HG02884 (cell line): ENCODE results near the gene HNRNPA2B1.
"Not testable (repeated sequence)": the region's sequence is repeated elsewhere in the genome, so short reads cannot be mapped to it uniquely, and the experiment has no call there.

Experiments
- ATAC-seq: cut with Tn5 transposase; IDR thresholded peaks from one replicate; pipeline ENCODE4 v1.9.1; 2021; ENCODE audit warnings: mild to moderate bottlenecking, moderate library complexity; ENCODE audit not compliant: unreplicated experiment

Gene HNRNPA2B1

DNA sequence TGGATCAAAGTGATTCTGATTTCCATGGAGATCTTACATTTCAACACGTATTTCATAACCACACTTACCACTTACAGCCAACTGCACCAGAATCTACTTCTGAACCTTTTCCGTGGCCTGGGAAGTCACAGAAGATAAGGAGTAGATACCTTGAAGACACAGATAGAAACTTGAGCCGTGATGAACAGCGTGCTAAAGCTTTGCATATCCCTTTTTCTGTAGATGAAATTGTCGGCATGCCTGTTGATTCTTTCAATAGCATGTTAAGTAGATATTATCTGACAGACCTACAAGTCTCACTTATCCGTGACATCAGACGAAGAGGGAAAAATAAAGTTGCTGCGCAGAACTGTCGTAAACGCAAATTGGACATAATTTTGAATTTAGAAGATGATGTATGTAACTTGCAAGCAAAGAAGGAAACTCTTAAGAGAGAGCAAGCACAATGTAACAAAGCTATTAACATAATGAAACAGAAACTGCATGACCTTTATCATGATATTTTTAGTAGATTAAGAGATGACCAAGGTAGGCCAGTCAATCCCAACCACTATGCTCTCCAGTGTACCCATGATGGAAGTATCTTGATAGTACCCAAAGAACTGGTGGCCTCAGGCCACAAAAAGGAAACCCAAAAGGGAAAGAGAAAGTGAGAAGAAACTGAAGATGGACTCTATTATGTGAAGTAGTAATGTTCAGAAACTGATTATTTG is 15.3 kb downstream of the HNRNPA2B1 start:
- no peak for ATAC-seq

DNA sequence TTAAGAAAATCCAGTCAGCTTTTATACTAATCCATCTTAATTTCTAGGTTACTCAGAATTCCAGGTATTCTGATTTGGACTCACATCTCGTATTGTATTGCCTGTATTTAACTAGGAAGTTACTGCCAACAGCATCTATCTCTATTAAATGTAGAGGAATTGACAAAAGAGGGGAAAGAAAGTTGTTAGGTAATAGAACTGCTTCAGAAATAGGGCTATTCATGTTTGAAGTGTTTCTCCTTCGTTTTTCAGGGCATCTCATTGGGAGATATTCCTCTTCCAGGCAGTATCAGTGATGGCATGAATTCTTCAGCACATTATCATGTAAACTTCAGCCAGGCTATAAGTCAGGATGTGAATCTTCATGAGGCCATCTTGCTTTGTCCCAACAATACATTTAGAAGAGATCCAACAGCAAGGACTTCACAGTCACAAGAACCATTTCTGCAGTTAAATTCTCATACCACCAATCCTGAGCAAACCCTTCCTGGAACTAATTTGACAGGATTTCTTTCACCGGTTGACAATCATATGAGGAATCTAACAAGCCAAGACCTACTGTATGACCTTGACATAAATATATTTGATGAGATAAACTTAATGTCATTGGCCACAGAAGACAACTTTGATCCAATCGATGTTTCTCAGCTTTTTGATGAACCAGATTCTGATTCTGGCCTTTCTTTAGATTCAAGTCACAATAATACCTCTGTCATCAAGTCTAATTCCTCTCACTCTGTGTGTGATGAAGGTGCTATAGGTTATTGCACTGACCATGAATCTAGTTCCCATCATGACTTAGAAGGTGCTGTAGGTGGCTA is 16.1 kb downstream of the HNRNPA2B1 start:
- ATAC-seq, result not testable (repeated sequence)

DNA sequence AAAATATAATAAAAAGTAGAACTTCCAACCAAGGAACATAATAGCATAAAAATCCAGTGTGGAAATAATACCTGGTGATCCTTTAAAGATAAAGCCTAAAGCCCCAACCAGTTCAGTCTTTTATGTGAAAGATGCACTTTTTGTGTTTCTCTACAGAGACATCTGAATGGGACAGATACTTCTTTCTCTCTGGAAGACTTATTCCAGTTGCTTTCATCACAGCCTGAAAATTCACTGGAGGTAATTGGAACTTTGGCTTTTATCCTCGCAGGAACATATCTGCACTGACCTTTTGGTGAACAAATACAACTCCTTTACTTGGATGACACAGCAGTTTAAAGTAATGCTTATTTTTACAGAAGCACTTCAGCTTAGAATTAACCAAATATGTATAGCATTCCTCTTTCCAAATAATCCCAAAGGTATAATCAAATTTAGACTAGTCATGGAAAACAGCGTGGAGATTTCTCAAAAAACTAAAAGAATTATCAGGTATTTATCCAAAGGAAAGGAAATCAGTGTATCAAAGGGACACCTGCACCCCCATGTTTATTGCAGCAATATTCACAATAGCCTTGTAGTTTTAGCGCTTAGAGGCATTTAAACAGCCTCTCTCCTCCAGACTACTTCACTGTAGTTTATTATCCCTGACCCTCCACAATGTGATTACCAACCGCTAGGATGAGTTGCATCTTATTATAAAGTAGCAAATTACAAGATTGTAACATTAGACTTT is 16.8 kb downstream of the HNRNPA2B1 start:
- no peak for ATAC-seq

DNA sequence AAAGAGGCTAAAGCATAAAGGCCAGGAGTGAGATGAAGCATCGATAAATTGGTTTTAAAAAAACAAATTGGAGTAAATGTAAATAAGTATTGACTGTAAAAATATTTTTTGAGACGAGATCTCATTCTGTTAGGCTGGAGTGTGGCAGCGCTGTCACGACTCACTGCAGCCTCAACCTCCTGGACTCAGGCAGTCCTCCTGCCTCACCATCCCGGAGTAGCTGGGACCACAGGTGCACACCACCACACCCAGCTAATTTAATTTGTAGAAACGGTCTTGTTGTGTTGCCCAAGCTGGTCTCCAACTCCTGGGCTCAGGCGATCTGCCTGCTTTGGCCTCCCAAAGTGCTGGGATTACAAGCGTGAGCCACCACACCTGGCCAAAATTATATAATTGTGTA is 17.8 kb downstream of the HNRNPA2B1 start:
- no peak for ATAC-seq

DNA sequence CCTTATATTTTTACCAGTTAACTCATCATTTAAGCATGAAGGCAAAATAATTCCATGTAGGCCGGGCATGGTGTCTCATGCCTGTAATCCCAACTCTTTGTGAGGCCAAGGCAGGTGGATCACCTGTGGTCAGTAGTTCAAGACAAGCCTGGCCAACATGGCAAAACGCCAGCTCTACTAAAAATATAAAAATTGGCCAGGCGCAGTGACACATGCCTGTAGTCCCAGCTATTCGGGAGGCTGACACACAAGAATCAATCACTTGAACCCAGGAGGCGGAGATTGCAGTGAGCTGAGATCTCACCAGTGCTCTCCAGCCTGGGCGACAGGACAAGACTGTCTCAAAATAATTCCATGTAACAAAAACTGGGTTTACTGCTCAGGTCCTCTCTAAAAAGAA is 18.3 kb downstream of the HNRNPA2B1 start:
- ATAC-seq, result no peak

DNA sequence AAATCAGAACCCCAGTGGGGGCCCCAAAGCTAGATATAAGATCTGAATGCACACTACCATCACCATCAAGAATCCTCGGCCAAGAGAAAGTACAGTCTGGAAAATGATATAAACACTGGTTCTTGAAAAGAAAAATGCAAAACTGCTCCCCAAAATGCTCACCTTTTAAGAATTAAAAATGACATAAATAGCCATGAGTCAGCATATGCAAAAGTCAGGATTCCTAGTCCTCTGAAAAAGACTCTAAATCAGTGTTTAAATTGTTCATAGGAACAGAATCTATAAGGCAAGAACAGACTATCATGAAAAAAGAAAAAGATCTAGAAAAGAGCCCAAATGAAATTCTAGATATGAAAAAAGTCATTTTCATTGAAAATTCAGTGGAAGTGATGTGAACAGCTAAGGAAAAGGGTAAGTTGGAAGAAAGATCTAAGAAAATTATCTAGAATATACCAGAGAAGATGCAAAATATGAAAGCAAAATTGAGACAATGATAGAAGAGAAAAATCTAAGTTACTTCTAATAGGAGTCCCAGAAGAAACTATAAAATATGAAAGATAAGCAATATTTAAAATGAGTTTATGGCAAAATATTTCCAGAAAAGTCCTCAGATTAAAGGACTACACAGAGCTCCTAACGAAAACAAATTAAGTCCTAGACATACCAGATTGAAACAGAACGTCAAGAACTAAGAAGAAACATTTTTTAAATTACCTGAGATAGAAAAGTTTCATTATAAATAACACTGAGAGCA is 18.9 kb downstream of the HNRNPA2B1 start:
- no peak for ATAC-seq

DNA sequence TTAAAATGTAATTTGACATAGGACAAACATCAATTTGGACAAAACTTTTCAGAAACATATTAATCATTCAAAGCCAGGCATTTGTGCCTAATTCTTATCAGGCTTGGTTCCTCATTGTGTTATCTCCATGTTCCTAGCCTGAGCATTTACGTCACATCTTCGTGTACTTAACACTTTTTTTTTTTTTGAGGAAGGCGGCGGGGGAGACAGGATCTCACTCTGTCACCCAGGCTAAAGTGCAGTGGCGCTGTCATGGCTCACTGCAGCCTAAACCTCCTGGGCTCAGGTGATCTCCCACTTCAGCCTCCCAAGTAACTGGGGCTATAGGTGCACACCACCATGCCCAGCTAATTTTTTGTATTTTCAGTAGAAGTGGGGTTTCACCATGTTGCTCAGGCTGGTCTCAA is 19.8 kb downstream of the HNRNPA2B1 start:
- no peak for ATAC-seq

DNA sequence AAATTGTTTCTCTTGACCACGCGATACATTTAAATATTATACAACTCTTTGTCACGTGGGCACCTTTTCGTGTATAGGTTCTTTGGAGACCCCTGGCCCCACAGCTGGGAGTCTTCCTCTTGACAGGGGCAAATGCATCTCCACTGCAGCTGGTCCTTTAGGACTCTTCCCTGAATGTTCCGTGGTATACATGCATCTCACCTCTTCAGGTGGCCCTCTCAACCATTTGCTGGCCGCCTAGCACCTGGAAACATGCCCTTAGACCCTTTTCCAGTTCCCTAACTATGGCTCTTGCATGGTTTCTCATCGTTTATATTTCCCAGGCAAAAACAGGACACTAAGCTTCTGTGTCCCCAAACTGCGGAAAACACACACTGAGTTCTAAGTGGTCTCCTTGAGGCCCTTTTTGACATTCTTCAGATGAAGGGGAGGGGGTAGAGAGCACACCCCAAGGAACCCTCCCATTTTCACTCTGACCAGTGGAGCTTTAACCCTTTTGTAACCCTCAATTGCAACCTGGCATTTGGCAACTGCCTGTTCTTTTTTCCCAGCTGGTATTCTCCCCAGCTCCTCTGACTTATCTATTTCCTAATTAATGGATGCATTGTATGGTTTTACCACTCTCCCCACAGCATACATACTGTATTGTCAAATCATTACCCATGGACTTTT is 20.6 kb downstream of the HNRNPA2B1 start:
- ATAC-seq, result no peak

DNA sequence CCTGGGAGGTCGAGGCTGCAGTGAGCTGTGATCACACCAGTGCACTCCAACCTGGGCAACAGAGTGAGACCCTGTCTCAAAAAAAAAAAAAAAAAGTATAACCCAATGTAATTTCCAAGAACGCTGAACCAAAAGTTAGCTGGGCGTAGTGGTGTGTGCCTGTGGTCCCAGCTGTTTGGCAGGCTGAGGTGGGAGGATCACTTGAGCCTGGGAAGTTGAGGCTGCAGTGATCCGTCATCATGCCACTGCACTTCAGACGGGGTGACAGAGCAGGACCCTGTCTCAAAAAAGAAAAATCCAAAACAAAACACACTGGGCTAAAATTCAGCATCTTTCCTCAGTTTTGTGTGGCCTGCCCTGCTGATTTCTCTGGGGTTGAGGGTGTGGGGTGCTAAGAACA is 21.1 kb downstream of the HNRNPA2B1 start:
- no peak for ATAC-seq

DNA sequence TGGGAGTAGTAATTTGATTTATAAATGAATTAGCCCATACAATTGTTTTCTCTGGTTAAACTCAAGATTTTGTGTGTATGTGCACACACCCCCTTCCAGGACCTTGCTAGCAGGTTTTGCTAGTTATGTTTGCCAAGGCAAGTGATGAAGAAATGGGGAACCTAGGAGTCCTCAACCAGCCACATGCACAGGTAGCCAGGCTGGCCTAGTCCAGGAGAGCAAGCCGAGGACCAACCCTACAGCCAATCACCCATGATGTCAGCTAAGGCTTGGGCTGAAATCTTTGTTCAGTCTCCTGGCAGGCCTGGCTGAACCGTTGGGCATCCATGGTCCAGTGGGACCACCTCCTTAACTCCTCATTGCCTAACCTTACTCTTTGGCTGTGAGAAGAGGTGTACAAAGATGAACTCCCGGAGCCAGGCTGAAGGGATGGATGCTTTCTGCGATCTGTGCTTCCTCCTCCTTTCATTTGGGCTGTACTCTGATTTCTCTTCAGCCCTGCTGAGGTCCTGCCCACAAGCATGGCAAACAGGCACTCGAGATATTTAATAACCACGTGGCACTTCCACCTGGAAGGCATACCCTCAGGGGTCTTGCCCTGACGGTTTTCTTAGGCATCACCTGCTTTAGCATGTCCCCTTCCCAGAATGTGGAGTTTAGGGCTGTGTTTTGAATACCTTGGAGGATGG is 22.1 kb downstream of the HNRNPA2B1 start:
- no peak for ATAC-seq

DNA sequence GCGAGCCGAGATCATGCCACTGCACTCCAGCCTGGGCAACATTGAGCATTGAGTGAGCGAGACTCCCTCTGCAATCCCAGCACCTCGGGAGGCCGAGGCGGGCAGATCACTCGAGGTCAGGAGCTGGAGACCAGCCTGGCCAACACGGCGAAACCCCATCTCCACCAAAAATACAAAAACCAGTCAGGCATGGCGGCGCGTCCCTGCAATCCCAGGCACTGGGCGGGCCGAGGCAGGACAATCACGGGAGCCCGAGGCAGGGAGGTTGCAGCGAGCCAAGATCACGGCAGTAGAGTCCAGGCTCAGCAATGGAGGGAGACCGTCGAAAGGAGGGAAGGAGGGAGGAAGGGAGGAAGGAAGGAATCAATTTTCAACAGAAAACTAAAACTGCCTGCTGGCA is 23.3 kb downstream of the HNRNPA2B1 start:
- ATAC-seq, result not testable (repeated sequence)

DNA sequence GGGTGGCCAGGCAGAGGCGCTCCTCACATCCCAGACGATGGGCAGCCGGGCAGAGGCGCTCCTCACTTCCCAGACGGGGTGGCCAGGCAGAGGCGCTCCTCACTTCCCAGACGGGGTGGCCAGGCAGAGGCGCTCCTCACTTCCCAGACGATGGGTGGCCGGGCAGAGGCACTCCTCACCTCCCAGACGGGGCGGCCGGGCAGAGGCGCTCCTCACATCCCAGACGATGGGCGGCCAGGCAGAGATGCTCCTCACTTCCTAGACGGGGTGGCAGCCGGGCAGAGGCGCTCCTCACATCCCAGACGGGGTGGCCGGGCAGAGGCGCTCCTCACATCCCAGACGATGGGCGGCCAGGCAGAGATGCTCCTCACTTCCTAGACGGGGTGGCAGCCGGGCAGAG is 23.9 kb downstream of the HNRNPA2B1 start:
- ATAC-seq, result not testable (repeated sequence)

DNA sequence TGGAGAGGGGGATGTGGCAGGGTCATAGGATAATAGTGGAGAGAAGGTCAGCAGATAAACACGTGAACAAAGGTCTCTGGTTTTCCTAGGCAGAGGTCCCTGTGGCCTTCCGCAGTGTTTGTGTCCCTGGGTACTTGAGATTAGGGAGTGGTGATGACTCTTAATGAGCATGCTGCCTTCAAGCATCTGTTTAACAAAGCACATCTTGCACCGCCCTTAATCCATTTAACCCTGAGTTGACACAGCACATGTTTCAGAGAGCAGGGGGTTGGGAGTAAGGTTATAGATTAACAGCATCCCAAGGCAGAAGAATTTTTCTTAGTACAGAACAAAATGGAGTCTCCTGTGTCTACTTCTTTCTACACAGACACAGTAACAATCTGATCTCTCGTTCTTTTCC is 24.6 kb downstream of the HNRNPA2B1 start:
- ATAC-seq, result not testable (repeated sequence)

DNA sequence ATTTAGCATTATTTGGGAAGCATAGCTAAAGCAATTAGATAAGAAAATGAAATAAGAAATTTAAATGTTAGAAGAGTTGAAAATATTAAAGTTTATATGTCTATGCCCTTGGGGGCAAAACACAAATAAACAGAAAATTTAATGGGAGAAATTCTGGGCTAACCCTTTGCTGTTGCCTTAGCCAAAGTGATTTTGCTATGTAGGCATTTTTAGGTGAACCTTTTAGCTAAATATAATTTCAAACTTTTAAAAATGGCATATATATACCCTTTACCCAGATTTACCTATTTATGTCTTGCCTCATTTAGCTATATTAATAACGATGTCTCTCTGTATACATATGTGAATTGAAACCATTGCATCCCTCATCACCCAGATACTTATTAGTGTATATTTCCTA is 28.5 kb downstream of the HNRNPA2B1 start:
- ATAC-seq, result no peak

DNA sequence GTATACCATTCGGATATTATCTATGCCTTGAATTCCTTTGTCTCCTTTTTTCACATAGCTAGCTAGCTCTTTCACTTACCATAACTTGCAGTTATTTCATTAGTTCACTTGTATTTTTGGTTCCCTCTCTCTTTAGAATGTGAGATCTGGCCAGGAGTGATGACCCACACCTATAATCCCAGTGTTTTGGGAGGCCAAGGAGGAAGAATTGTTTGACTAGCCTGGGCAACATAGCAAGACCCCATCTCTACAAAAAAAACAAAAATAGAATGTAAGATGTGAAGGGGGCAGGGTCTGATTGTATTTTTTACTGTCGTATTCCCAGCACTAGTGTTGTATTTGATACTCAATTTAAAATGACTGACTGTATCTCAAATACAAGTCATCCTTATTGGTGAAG is 28.9 kb downstream of the HNRNPA2B1 start:
- ATAC-seq, result no peak

DNA sequence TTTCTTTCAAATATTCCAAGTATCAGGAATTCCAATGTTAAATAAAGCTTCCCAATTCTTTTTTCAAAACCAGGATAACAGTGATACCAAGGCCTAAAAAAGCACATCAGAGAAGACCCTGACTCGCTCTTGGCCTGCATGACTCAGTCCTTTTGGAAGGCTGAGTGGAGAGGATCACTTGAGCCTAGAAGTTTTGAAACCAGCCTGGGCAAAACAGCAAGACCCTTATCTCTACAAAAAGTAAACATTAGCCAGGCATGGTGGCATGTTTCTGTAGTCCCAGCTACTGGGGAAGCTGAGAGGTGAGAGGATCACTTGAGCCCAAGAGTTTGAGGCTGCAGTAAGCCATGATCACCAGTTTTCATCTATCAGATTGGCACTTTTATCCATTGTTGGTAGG is 29.9 kb downstream of the HNRNPA2B1 start:
- ATAC-seq, result no peak

DNA sequence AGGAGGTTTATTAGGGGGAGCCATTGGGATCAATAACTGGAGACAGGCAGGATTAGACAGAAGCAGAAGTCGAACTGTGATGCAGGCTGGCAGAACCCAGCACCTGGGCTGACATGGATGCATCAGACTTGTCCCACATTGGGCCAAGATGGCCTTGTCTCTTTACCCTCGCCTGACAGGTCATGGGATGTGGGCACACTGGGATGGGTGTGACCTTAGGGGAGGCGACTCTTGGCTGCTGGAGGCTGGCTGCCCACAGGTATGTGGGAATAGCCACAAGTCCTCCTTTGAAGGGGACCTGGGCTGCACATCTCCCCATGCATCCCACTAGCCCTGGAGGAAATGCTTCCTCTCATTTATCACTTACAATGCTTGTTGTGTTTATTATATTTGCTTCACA is 31.3 kb downstream of the HNRNPA2B1 start:
- no peak for ATAC-seq

DNA sequence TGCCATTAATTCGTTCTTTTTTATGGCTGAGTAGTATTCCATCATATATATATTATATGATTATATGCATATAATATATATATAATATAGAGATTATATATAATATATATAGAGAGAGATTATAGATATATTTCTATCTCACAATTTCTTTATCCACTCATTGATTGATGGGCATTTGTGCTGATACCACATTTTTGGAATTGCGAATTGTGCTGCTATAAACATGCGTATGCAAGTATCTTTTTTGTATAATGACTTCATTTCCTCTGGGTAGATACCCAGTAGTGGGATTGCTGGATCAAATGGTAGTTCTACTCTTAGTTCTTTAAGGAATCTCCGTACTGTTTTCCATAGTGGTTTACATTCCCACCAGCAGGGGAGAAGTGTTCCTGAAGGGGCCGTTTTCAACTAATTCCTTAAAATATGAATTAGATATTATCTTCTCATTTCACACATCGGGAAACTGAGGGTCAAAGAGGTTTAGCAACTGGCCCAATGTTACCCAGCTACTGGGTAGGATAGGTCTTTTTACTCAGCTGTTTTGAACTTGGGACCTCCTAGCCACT is 32.0 kb downstream of the HNRNPA2B1 start:
- no peak for ATAC-seq

DNA sequence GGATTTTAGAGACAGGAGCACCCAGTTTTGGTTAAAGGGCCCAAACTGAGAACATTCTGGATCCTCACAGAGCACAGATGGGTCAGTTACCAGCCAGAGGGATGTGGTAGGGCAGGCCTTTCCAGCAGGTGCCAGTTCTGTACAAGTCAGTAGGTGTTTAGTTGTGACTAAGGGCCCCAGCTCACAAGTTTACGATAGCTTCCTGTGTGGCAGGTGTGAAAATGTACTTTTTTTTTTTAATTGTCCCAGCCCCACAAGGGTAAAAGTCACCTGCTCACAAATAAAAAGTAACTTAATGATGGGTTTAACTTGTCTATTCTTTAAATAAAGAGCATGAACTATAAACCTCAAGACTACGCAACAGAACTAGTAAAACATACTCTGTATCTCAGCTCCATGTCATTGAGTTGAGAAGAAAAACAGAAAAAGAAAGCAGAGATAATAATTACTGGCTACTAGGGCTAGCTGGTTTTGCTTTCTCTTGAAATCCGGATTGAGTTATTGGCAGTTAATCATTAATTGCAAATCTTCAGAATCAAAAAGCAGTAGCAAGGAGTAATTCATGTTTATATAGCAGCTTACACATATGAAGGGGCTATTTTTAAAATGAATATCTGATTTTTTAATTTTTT is 33.1 kb downstream of the HNRNPA2B1 start:
- no peak for ATAC-seq
